Effector CD4-positive, alpha-beta T cell (primary cell): ENCODE results near the gene GSDMA.

Experiments
- DNase-seq: peaks from one replicate; pipeline ENCODE4 v3.0.0-alpha.2; 2020

GSDMA gene

DNA sequence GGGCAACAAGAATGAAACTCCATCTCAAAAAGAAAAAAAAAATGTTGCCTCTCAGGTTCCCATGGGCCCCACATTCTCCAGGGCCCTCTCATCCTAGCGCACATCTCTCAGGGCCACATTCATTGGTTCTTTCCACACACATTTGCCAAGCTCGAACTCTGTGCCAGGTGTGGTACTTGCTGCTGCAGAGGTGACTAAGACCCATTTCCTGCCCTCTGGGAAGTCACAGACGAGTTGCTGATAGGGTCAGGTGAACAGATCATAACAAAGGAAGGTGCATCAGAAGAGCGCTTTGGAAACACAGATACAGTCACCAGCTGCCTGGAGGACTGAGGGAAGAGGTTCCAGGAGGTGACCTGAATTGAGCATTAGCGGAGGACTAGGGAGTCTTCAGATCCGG lies 1.0 kb downstream of the GSDMA start:
- DNase-seq: peak; percentile 15

- DNase-seq: no peak
Measured at GRCh38 chr17:39965017-39965699, 2.4 kb downstream of the GSDMA start.

GRCh38 chr17:39966771-39967170 lies 4.0 kb downstream of the GSDMA start:
- no peak for DNase-seq

DNA sequence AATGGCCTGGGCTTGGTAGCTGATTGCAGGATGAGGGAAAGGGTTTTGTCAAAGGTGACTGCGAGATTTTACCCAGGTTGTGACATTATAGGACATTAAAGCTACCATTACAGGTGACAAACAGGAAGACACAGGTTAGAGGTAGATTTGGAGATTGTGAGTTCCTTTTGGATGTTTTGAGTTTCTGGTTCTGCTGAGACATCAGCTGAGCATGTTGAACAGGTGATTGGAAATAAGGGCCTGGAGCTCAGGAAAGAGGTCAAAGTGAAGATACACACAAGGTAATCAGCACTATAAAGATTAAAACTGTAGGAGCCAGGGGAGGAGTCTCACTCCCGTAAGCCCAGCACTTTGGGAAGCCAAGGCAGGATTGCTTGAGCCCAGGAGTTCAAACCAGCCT lies 6.0 kb downstream of the GSDMA start:
- DNase-seq: no peak

- no peak for DNase-seq
Measured at GRCh38 chr17:39969375-39969774, 6.6 kb downstream of the GSDMA start.

GRCh38 chr17:39970157-39970692 lies 7.4 kb downstream of the GSDMA start:
- no peak for DNase-seq

DNA sequence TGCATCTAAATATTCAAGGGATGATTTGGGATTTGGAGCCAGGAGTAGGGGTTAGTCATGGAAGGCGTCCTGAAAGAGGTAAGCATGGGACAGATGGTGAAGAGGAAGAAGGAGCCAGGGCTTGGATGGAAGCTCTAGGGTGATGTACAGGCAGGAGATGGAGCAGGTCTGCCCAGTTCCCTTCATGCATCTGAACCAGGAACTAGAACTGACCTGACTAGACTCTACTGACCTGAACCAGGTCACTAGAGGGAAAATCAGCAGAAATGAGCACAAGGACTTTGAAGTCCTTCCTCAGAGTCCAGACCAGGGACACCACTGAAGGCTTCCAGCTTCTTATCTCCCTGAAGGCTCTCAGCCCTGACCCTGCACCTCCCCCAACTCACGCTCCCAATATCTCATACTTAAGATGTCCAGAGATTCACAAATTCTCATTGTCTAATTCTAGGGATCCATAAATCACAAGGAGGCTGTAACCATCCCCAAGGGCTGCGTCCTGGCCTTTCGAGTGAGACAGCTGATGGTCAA lies 8.3 kb downstream of the GSDMA start:
- DNase-seq: no peak

GRCh38 chr17:39972271-39972670 lies 9.5 kb downstream of the GSDMA start:
- no peak for DNase-seq

- no peak for DNase-seq
Measured at GRCh38 chr17:39973496-39973895, 10.7 kb downstream of the GSDMA start.

DNA sequence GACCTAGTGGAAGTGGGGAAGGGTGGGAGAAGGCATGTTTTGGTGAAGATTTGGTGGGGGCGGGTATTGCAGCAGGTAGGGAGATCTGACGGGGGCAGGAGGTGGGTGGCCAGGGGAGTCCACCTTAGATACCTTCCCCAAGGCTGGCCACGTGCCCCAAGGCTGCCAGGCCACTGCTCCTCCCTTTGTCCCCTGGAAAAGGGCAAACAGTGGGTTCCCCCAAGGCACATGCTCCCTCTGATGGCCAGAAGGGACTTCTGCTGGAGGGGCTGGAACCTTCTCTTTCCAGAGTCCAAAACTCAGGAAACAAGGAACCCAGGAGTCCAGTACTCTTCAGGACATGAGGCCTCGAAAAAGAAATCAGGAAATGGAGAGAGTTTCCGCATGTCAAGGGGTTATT lies 11.6 kb downstream of the GSDMA start:
- no peak for DNase-seq

DNA sequence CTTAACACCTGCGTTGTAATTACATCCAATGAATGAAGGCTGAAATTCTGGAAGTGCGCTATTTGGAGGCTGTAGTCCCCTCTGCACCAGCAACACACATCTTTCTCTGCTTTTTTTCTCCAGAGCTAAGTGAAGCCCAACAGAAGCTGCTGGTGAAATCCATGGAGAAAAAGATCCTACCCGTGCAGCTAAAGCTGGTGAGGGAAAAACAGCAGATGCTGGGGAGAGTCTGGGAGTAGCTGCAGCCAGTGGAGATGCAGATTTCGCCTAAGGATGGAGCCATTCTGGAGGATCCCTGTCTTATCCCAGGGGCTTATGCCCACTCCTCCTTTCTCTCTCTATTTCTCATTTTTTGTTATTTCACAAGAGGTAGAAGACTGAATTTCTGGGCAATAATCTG lies 13.0 kb downstream of the GSDMA start:
- no peak for DNase-seq

DNA sequence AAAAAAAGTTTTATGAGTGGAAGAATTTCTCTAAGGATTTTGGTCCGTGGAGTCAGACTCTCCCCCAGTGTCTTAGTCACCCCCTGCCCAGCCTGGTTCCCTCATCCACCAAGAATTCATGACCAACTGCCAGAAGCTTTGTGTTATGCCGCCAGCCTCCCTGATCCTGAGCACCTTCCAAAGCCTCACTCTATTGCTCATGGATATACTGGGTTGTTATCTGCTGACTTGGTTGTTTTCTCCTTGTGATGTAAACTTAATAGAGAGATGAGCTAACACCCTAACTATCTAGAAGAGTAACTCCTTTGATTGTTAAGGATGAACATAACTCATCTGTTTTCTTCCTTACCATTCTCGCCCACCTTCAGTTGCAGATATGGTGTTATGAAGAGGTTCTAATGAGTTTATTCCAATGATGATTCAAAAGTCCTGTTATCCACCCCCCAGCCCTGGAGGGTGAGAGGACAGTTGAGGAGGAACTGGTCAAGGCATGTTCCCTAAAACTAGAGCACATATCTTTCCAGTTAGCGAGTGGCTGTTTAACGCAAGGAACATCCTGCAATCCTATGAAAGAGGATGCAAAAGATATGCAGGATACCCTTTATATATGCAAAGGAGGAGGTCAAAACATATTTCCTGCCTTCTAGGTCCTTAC lies 16.3 kb downstream of the GSDMA start:
- no peak for DNase-seq

DNA sequence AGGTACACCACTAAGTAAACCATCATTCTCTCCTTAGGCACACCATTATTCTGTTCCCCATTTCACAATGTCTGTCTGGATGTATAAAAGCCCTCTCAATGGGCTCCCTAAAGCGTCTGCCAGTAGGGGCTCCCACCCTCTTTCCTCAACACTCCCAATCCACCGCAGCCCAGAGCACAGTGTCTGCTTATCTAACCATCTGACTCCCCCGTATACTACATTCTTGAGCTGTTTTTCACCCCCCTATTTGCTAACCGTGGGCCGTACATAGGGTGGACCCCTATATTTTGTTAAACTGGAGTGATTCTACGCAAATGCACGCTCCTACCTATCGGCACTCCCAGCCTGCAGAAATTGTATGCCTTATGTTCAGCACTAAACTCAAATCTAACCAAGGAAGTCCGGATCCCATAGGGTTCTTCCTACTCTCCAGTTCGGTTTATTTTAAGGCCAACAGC lies 17.1 kb downstream of the GSDMA start:
- DNase-seq: no peak

DNA sequence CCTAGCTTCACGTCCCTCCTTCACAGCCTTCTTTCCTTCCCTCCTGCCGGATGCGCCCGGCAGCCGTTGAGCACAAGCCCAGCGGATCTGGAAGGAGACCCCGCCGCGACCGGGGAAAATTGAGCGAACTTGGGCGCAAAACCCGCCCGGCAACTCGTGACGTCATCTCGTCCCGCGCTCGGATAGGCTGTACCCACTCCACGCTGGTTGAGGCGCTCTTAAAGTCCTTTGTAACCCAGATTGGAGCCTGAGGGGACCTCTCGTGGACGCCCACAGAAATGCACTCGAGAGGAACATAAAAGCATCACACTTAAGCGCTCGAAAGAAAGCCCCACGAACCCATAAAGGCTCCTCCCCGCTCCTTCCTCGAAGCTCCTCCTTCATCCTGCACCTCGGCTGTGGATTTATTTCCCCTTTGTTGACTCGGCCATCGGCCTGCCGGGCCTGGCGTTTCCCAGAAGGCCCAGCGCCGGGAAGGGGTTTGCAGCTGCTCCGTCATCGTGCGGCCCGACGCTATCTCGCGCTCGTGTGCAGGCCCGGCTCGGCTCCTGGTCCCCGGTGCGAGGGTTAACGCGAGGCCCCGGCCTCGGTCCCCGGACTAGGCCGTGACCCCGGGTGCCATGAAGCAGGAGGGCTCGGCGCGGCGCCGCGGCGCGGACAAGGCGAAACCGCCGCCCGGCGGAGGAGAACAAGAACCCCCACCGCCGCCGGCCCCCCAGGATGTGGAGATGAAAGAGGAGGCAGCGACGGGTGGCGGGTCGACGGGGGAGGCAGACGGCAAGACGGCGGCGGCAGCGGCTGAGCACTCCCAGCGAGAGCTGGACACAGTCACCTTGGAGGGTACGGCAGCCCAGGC lies 17.8 kb downstream of the GSDMA start, which contains the start of gene PSMD3:
Gene PSMD3 (plus strand): TSS at position 457 of the 856 bp plus-strand sequence. CDS start 164 bp downstream, at position 621.
- peak; percentile 98 for DNase-seq

DNA sequence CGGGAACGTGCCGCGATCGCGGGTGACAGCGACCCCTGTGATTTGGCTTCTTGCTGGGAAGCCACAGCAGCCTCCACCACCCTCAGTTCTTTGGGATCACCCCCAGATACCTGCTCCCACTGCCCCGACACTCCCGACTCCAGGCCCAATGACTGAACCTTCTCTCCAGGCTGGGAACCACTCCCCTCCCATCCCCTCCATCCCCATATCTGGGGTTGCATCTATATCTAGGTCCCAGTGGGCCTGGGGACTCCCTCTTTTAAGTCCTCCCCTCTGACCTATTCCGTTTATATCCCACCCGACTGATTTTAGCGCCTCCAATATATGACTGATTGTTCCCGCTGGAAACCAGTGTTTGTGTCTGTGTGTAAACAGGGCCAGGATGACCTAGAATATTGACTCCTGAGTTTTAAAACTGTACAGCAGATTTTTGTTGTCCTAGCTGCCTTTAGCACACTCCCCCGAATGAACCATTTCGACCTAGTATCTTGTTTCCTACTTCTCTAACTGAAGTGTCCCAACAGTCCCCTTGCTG lies 18.5 kb downstream of the GSDMA start:
- DNase-seq: no peak

DNA sequence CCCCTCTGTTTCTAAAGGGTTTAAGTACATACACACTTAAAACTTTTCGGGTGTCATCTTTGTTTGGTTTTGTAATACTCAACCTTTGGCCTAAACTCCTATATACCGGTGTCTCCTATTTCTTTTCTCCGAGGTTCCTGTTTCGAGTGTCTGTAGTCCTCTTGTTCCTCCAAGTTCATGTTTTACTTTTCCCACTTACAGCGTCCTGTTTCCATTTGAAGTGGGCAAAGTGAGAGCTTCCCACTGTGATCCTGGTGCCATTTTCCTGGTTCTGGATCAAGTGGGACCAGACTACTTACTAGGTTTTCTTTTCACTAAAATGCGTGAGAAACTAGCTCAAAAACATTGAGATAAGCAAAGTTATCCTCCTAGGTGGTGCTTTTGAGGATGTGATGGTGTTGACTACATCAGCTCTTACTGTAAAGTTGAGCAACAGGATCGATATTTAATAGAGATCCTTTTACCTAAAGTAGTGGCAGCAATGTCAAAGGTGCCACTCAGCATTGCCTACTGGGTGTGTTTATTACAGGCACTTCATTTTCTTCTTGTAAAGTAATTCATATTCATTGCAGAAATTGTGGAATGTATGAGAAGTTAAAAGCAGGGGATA lies 19.1 kb downstream of the GSDMA start:
- DNase-seq: no peak

DNA sequence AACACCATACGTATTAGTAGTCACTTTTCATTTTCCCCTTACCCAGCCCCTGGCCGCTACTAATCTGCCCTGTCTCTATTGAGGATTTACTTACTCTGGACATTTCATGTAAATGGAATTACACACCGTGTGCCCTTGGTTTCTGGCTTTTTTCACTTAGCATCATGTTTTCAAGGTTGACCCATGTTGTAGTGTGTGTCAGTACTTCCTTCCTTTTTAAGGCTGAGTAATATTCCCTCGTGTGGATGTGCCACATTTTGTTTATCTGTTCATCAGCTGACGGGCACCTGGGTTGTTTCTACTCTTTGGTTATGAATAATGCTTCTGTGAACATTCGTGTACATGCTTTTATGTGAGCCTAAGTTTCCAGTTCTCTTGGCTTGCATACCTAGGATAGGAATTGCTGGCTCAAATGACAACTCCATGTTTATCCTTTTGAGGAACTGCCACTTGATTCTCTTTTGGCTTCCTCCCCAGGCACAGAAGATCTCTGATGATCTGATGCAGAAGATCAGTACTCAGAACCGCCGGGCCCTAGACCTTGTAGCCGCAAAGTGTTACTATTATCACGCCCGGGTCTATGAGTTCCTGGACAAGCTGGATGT lies 25.5 kb downstream of the GSDMA start:
- no peak for DNase-seq

DNA sequence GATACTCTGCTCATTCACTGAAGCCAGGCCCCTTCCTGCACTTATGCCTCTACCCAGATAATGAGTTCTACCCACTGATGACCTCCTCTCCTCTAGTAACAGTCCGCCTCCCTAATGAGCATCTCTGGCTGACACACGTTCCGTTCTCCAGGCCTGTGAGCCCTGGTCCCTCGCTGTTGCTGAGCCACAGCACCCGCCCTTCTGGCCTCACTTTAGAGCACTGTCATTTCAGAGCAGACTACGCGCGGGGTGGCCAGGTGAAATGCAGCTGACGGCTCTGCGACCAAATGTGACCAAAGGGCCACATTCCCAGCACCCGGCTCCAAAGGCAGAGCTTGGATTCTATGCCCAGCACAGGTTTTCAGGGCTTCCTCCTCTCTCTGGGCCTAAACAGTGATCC lies 31.6 kb downstream of the GSDMA start:
- DNase-seq: no peak

DNA sequence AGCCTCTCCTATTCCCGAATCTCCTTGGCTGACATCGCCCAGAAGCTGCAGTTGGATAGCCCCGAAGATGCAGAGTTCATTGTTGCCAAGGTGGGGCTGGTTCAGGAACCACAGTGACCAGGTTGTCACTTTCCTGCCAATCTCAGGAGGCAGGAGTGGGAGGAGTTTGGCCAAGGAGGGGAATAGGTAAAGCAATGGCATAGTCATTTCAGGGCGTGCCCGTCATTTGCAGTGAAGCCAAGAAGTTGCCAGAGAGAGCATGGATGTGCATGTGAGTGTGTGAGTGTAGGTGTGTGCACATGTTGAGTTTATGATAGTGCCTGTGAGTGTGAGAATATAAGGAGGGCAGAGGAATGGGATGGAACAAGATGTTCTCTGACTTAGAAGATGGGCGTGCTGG lies 32.6 kb downstream of the GSDMA start:
- no peak for DNase-seq

GRCh38 chr17:39996162-39996561 lies 33.4 kb downstream of the GSDMA start:
- DNase-seq: no peak

DNA sequence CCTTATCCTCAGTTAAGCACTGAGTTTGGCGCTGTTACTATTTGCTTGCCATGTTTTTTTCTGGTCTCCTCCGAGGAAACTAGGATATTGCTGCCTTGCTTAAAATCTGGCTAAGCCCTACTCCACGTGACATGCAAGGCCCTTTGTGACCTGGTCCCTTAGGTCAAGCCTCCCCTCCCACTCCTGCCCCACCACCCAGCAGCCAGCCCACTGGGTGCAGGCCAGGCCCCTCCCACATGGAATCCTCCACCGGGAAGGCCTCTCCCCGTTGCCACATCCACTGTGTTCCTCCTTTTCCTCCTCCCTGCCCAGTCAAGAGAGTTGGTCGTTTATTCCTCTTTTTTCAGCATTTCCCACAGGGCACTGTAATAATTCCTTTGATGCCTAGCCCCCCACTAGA lies 34.0 kb downstream of the GSDMA start:
- no peak for DNase-seq

DNA sequence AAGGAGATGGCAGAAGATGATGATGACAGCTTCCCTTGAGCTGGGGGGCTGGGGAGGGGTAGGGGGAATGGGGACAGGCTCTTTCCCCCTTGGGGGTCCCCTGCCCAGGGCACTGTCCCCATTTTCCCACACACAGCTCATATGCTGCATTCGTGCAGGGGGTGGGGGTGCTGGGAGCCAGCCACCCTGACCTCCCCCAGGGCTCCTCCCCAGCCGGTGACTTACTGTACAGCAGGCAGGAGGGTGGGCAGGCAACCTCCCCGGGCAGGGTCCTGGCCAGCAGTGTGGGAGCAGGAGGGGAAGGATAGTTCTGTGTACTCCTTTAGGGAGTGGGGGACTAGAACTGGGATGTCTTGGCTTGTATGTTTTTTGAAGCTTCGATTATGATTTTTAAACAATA lies 34.7 kb downstream of the GSDMA start:
- DNase-seq: no peak
